B cell (primary cell): ENCODE results near the gene KRT75. TPM values are rescaled to one million over a fixed set of nuclear protein-coding genes. Genes with fewer than 3 reads are reported as not detected.

ENCODE experiments used
- ATAC-seq: fragments of 200-7000 bp; cut with Tn5 transposase; one replicate; pipeline ENCODE4 v1.10.0; 2021; ENCODE audit warnings: low read depth, mild to moderate bottlenecking, moderate number of reproducible peaks, moderate library complexity
- CTCF ChIA-PET: fragments of 350-600 bp; sonication (Branson Sonifier 250); formaldehyde crosslinking; loops from one replicate; lab custom pipeline; 2021; ENCODE audit warnings: antibody characterized with exemption, inconsistent platforms; lab: Charles Lee
- POLR2A ChIA-PET: fragments of 350-600 bp; sonication (Branson Sonifier 250); formaldehyde crosslinking; loops from one replicate; lab custom pipeline; 2021; ENCODE audit warnings: antibody characterized with exemption; lab: Charles Lee
- DNase-seq: peaks from one replicate; pipeline ENCODE4 v3.0.0; 2013
- H2AFZ ChIP-seq: 2 replicates; pipeline ENCODE4 v1.6.1; 2012; ENCODE audit warnings: mild to moderate bottlenecking, low read depth, low read length; ENCODE audit not compliant: insufficient read depth, poor library complexity, severe bottlenecking
- H3K27ac ChIP-seq, 2 donors: 1 replicate in 1 of 2; 2 replicates in 1 of 2; pipeline ENCODE4 v1.5.1; 2012 to 2013; ENCODE audit warnings: low read length in 2 of 2, mild to moderate bottlenecking in 2 of 2, moderate library complexity in 1 of 2
- H3K27me3 ChIP-seq, 4 experiments: fragments of 200-600 bp in 1 of 4; sonication (generic) in 1 of 4; replicated peaks in 1 of 4; 1 replicate in 2 of 4; 2 replicates in 2 of 4; pipeline versions ENCODE4 v1.6.1 to v1.7.0; 2013 to 2016; ENCODE audit warnings: low read length in 3 of 4, mild to moderate bottlenecking in 2 of 4, mixed read lengths in 1 of 4, moderate library complexity in 1 of 4; ENCODE audit not compliant: insufficient read depth in 4 of 4, control insufficient read depth in 3 of 4; ENCODE audit errors: control extremely low read depth in 1 of 4
- H3K36me3 ChIP-seq, 2 experiments: replicated peaks in 1 of 2; 1 replicate in 1 of 2; 2 replicates in 1 of 2; pipeline versions ENCODE4 v1.6.1 to v1.7.1; 2013; ENCODE audit warnings: low read length in 1 of 2; ENCODE audit not compliant: insufficient read depth in 2 of 2, control insufficient read depth in 1 of 2; ENCODE audit errors: control extremely low read depth in 1 of 2, extremely low read depth in 1 of 2
- H3K4me1 ChIP-seq, 2 donors: fragments of 200-600 bp in 1 of 2; sonication (generic) in 1 of 2; 1 replicate in 1 of 2; 2 replicates in 1 of 2; pipeline versions ENCODE4 v1.5.1 to v1.6.1; 2013 to 2017; ENCODE audit warnings: low read length in 2 of 2; ENCODE audit not compliant: control insufficient read depth in 2 of 2, insufficient read depth in 2 of 2
- H3K4me2 ChIP-seq: replicated peaks from 2 replicates; pipeline ENCODE3; 2012; ENCODE audit warnings: mild to moderate bottlenecking, low read depth, low read length; ENCODE audit not compliant: poor library complexity, severe bottlenecking
- H3K4me3 ChIP-seq, 5 experiments: fragments of 200-600 bp in 1 of 5; sonication (generic) in 1 of 5; 1 replicate in 3 of 5; 2 replicates in 2 of 5; pipeline versions ENCODE4 v1.5.1 to v1.7.0; 2011 to 2016; ENCODE audit warnings: low read length in 4 of 5, mild to moderate bottlenecking in 4 of 5, low read depth in 2 of 5, control low read depth in 1 of 5, moderate library complexity in 1 of 5; ENCODE audit not compliant: insufficient read depth in 1 of 5; ENCODE audit errors: control extremely low read depth in 1 of 5, extremely low read depth in 1 of 5
- H3K79me2 ChIP-seq: fragments of 200-600 bp; sonication (generic); one replicate; pipeline ENCODE4 v1.6.0; 2016; ENCODE audit warnings: low read length; ENCODE audit not compliant: control insufficient read depth, insufficient read depth
- H3K9ac ChIP-seq: fragments of 200-600 bp; sonication (generic); 2 replicates; pipeline ENCODE4 v1.6.1; 2017; ENCODE audit warnings: mild to moderate bottlenecking, low read length, moderate library complexity
- H3K9me3 ChIP-seq, 3 donors: one replicate each; pipeline versions ENCODE4 v1.6.1 to v1.7.1; 2013; ENCODE audit warnings: low read length in 2 of 3; ENCODE audit not compliant: control insufficient read depth in 2 of 3, insufficient read depth in 1 of 3; ENCODE audit errors: control extremely low read depth in 1 of 3
- H4K20me1 ChIP-seq: 2 replicates; pipeline ENCODE4 v1.6.0; 2012; ENCODE audit warnings: mild to moderate bottlenecking, low read length; ENCODE audit not compliant: insufficient read depth, control insufficient read depth, poor library complexity, severe bottlenecking
- H3K27ac Mint-ChIP-seq: one replicate; pipeline ENCODE4 v1.8.0; 2021; ENCODE audit warnings: mixed read lengths
- H3K27me3 Mint-ChIP-seq: one replicate; pipeline ENCODE4 v1.8.0; 2021; ENCODE audit warnings: mixed read lengths
- H3K4me1 Mint-ChIP-seq: one replicate; pipeline ENCODE4 v1.8.0; 2021; ENCODE audit warnings: mixed read lengths
- H3K4me3 Mint-ChIP-seq: one replicate; pipeline ENCODE4 v1.8.0; 2021; ENCODE audit warnings: mixed read lengths
- H3K9me3 Mint-ChIP-seq: one replicate; pipeline ENCODE4 v1.8.0; 2022; ENCODE audit warnings: mixed read lengths; ENCODE audit not compliant: insufficient read depth
- CTCF ChIP-seq: fragments of 200-600 bp; IDR thresholded peaks from one replicate; pipeline ENCODE4 v1.8.0; 2022; ENCODE audit warnings: antibody characterized with exemption, mild to moderate bottlenecking
- EZH2 ChIP-seq: IDR thresholded peaks from 2 replicates; pipeline ENCODE4 v1.6.1; 2012; ENCODE audit warnings: borderline replicate concordance, low read depth, mild to moderate bottlenecking, moderate library complexity, low read length; ENCODE audit not compliant: insufficient read depth, poor library complexity, severe bottlenecking
- WGBS: methylation state at CpG from one replicate; pipeline ENCODE4 v1.1.5; 2013; ENCODE audit warnings: missing lambda C conversion rate; ENCODE audit not compliant: insufficient coverage; 5-methylcytosine and 5-hydroxymethylcytosine counted together
- intact Hi-C: fragments of 100-400 bp; cut with micrococcal nuclease; formaldehyde crosslinking; loops from one replicate; pipeline ENCODE4 v1.10.0; 2022
- polyA plus RNA-seq: library from polyadenylated mRNA; depleted of rRNA; stranded (reverse); fragments of >200 nt; gene quantifications from 2 replicates; pipeline ENCODE4 v1.2.3, GENCODE V29; 2012
- total RNA-seq, 2 donors: library from RNA; stranded (reverse); fragments of 120-200 nt in 1 of 2; gene quantifications; 1 replicate in 1 of 2; 2 replicates in 1 of 2; pipeline versions ENCODE4 v1.2.3 to v1.2.4, GENCODE V29; 2013 to 2022

The KRT75 gene
- total and polyA plus RNA-seq, 2 donors (not counting 1 experiment from before 2014, with no cell fraction given) = not detected

GRCh38 chr12:52438305-52439301 is 4.4 kb upstream of the KRT75 start:
- intact Hi-C loops = no loop called here
- ChIA-PET CTCF (no interaction called here), POLR2A (no interaction called here)
- H2AFZ ChIP-seq = no peak overlapping the region
- H3K79me2 ChIP-seq = no peaks in the 10 kb centered on the region
- H3K4me2 ChIP-seq = no peak overlapping the region
- H3K27me3 Mint-ChIP-seq = peaks cover 33% of the 10 kb centered on the region
- 84% methylated on average over 5 of the region's 8 CpGs for whole genome bisulfite sequencing
- H3K27ac ChIP-seq = no peak overlapping the region
- no peaks in the 10 kb centered on the region for H3K27me3 ChIP-seq
- H3K4me1 Mint-ChIP-seq = no peaks in the 10 kb centered on the region
- peaks cover 0 to 4% (median 0%) of the 10 kb centered on the region in 3 donors for H3K9me3 ChIP-seq
- no peak overlapping the region for H3K4me3 ChIP-seq
- H3K4me1 ChIP-seq = no peaks in the 10 kb centered on the region
- no peak overlapping the region for H3K9ac ChIP-seq
- no peak overlapping the region for H3K27ac Mint-ChIP-seq
- H3K36me3 ChIP-seq = no peaks in the 10 kb centered on the region
- ATAC-seq (no peak), DNase-seq (no peak)
- H3K9me3 Mint-ChIP-seq = peaks cover 2% of the 10 kb centered on the region
- no peak overlapping the region for H3K4me3 Mint-ChIP-seq
- TF ChIP-seq EZH2 = no peak
- TF ChIP-seq CTCF = no peak
- no peaks in the 10 kb centered on the region for H4K20me1 ChIP-seq

DNA sequence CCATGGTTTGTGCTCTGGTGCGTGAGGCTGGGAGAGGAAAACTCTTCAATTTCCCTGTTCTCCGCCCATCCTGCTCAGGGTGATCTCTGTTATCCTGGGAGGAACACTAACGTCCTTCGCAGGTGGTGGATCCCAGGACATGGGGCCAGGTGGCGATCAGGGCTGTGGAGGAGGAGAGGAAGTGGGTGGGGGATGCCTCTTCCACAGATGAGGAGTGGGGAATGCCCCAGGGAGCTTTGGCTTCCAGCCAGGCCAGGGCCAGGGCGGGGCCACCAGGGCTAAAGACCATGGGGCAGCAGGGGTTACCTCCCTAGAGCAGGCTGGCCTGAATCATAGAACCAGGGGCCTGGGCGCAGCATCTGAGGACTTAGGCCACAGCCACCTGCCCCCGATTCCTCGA is 3.3 kb upstream of the KRT75 start:
- Histone ChIP-seq H4K20me1 (no peaks in the 10 kb centered on the region), H3K27ac (no peak overlapping the region), H3K9ac (no peak overlapping the region), H3K9me3 (peaks cover 0 to 5% (median 0%) of the 10 kb centered on the region in 3 donors), H3K27me3 (no peaks in the 10 kb centered on the region), H3K79me2 (no peaks in the 10 kb centered on the region), H3K36me3 (no peaks in the 10 kb centered on the region), H3K4me2 (no peak overlapping the region), H3K4me1 (no peaks in the 10 kb centered on the region), H3K4me3 (no peak overlapping the region), H2AFZ (no peak overlapping the region)
- CTCF ChIA-PET = no interaction called here
- no peak overlapping the region for H3K27ac Mint-ChIP-seq
- no peak for DNase-seq
- peaks cover 33% of the 10 kb centered on the region for H3K27me3 Mint-ChIP-seq
- ATAC-seq = no peak
- H3K9me3 Mint-ChIP-seq = peaks cover 2% of the 10 kb centered on the region
- TF ChIP-seq CTCF (no peak), EZH2 (no peak)
- POLR2A ChIA-PET = no interaction called here
- no peak overlapping the region for H3K4me3 Mint-ChIP-seq
- WGBS = 86% methylated on average over 7 of the region's 9 CpGs
- H3K4me1 Mint-ChIP-seq = no peaks in the 10 kb centered on the region
- intact Hi-C loops = no loop called here
